ENCODE measurements around the gene CTNNA1. TPM values are rescaled to one million over a fixed set of nuclear protein-coding genes. Genes with fewer than 3 reads are reported as not detected.
"Not testable (repeated sequence)": the region's sequence is repeated elsewhere in the genome, so short reads cannot be mapped to it uniquely, and the experiment has no call there.

CTNNA1 gene
- total RNA-seq, 2 donors from 2014 or later, result 259 to 314 TPM

GRCh38 chr5:138722544-138723177 lies 30.6 kb upstream of the CTNNA1 start:
- DNase-seq (no peak), ATAC-seq (no peak)
- intact Hi-C loops (cut with DNase I), result no loop called here

GRCh38 chr5:138724470-138725146 lies 28.6 kb upstream of the CTNNA1 start:
- ATAC-seq (peak; percentile 45 to 70), DNase-seq (peak; percentile 30)
- intact Hi-C loops (cut with DNase I), result no loop called here

- intact Hi-C loops (cut with DNase I), result no loop called here
- DNase-seq, result peak; percentile 36
Measured at GRCh38 chr5:138725153-138725817, 27.9 kb upstream of the CTNNA1 start.

GRCh38 chr5:138725818-138726416 lies 27.3 kb upstream of the CTNNA1 start:
- DNase-seq, result peak; percentile 22
- peak; percentile 71 to 77 for ATAC-seq
- intact Hi-C loops (cut with DNase I), result no loop called here

More at GRCh38 chr5:138725153-138725817, 27.9 kb upstream of the CTNNA1 start:
- peak; percentile 84 to 87 for ATAC-seq

GRCh38 chr5:138726848-138727247 lies 26.4 kb upstream of the CTNNA1 start:
- no peak for ATAC-seq
- no peak for DNase-seq
- intact Hi-C loops (cut with DNase I), result no loop called here

- DNase-seq; intact Hi-C loops (cut with DNase I); ATAC-seq: not testable (repeated sequence)
Measured at GRCh38 chr5:138730496-138730895, 22.7 kb upstream of the CTNNA1 start.

- ATAC-seq (no peak), DNase-seq (no peak)
- intact Hi-C loops (cut with DNase I), result no loop called here
Measured at GRCh38 chr5:138732466-138732865, 20.8 kb upstream of the CTNNA1 start.

GRCh38 chr5:138732933-138733332 lies 20.3 kb upstream of the CTNNA1 start:
- intact Hi-C loops (cut with DNase I), result no loop called here
- ATAC-seq, result no peak
- DNase-seq, result no peak

GRCh38 chr5:138733509-138733908 lies 19.7 kb upstream of the CTNNA1 start:
- no peak for ATAC-seq
- no peak for DNase-seq
- intact Hi-C loops (cut with DNase I), result no loop called here

- no peak for ATAC-seq
- no peak for DNase-seq
- intact Hi-C loops (cut with DNase I), result no loop called here
Measured at GRCh38 chr5:138736293-138736692, 16.9 kb upstream of the CTNNA1 start.

- DNase-seq (no peak), ATAC-seq (no peak)
- intact Hi-C loops (cut with DNase I), result no loop called here
Measured at GRCh38 chr5:138737494-138738265, 15.5 kb upstream of the CTNNA1 start.

- DNase-seq (no peak), ATAC-seq (no peak)
- intact Hi-C loops (cut with DNase I), result no loop called here
Measured at GRCh38 chr5:138738399-138738798, 14.8 kb upstream of the CTNNA1 start.

GRCh38 chr5:138739938-138740337 lies 13.3 kb upstream of the CTNNA1 start:
- no peak for ATAC-seq
- no peak for DNase-seq
- intact Hi-C loops (cut with DNase I), result no loop called here

- ATAC-seq (no peak), DNase-seq (no peak)
- intact Hi-C loops (cut with DNase I), result no loop called here
Measured at GRCh38 chr5:138743484-138743883, 9.7 kb upstream of the CTNNA1 start.

- DNase-seq (no peak), ATAC-seq (no peak)
- intact Hi-C loops (cut with DNase I), result no loop called here
Measured at GRCh38 chr5:138745268-138745667, 8.0 kb upstream of the CTNNA1 start.

- peak; percentile 32 for DNase-seq
- no peak for ATAC-seq
- intact Hi-C loops (cut with DNase I), result no loop called here
Measured at GRCh38 chr5:138748630-138749081, 4.6 kb upstream of the CTNNA1 start.

- DNase-seq, ATAC-seq: not testable (repeated sequence)
- intact Hi-C loops (cut with DNase I), result loop anchor here in 1 of 2 donors (5.0 kb wide), 1 partner anchor 174 kb away; the partner anchor contains the start of gene HSPA9
Measured at GRCh38 chr5:138751344-138751743, 1.9 kb upstream of the CTNNA1 start.

GRCh38 chr5:138752341-138752950 lies 779 bp upstream of the CTNNA1 start:
- DNase-seq (no peak), ATAC-seq (no peak)
- intact Hi-C loops (cut with DNase I), result loop anchor here in 1 of 2 donors (5.0 kb wide), 1 partner anchor 175 kb away; the partner anchor contains the start of gene HSPA9

All from left cardiac atrium (tissue), 4 donors.